Activated CD4-positive, alpha-beta T cell treated with anti-CD3 and anti-CD28 coated beads for 24 hours (primary cell): Measurements from ENCODE around the gene ABCB9.
A peak's percentile ranks its signal among the peaks of the same experiment; 100 is the strongest.
"Not testable (repeated sequence)": the region's sequence is repeated elsewhere in the genome, so short reads cannot be mapped to it uniquely, and the experiment has no call there.

Experiments
- DNase-seq, 2 donors: peaks; one replicate each; pipeline ENCODE4 v3.0.0-alpha.2; 2020; ENCODE audit warnings: low read depth in 2 of 2

The ABCB9 gene

GRCh38 chr12:122965851-122966742, at the start of gene ABCB9:
ABCB9 (minus strand) TSS chr12:122966463; CDS start chr12:122960235, 6,228 bp downstream.
- DNase-seq: peak; percentile 94 to 98

- DNase-seq: not testable (repeated sequence)
Measured at GRCh38 chr12:123014473-123014872, 48.2 kb upstream of the ABCB9 start.

GRCh38 chr12:123013185-123014095, 47.2 kb upstream of the ABCB9 start:
- no peak for DNase-seq

GRCh38 chr12:123011701-123012100, 45.4 kb upstream of the ABCB9 start:
- DNase-seq: no peak

- no peak for DNase-seq
Measured at GRCh38 chr12:123010681-123011080, 44.4 kb upstream of the ABCB9 start.

- DNase-seq: no peak
Measured at GRCh38 chr12:123010110-123010509, 43.8 kb upstream of the ABCB9 start.

- DNase-seq: no peak
Measured at GRCh38 chr12:123006977-123007376, 40.7 kb upstream of the ABCB9 start.

- DNase-seq: no peak
Measured at GRCh38 chr12:123005081-123005626, 38.9 kb upstream of the ABCB9 start.

- DNase-seq: no peak
Measured at GRCh38 chr12:123004287-123004686, 38.0 kb upstream of the ABCB9 start.

- DNase-seq: no peak
Measured at GRCh38 chr12:123003257-123003656, 37.0 kb upstream of the ABCB9 start.

GRCh38 chr12:123001464-123001863, 35.2 kb upstream of the ABCB9 start:
- DNase-seq: no peak

GRCh38 chr12:123000578-123000977, 34.3 kb upstream of the ABCB9 start:
- no peak for DNase-seq

- no peak for DNase-seq
Measured at GRCh38 chr12:122999986-123000420, 33.7 kb upstream of the ABCB9 start.

- DNase-seq: no peak
Measured at GRCh38 chr12:122999196-122999946, 33.1 kb upstream of the ABCB9 start.

GRCh38 chr12:122998316-122998715, 32.1 kb upstream of the ABCB9 start:
- DNase-seq: no peak

- DNase-seq: no peak
Measured at GRCh38 chr12:122997343-122998250, 31.3 kb upstream of the ABCB9 start.

- no peak for DNase-seq
Measured at GRCh38 chr12:122996621-122997342, 30.5 kb upstream of the ABCB9 start.

- no peak for DNase-seq
Measured at GRCh38 chr12:122996188-122996601, 29.9 kb upstream of the ABCB9 start.

- no peak for DNase-seq
Measured at GRCh38 chr12:122995503-122996187, 29.4 kb upstream of the ABCB9 start.
